A549 (cell line): Measurements from ENCODE around the gene PEX14. TPM values are rescaled to one million over a fixed set of nuclear protein-coding genes. Genes with fewer than 3 reads are reported as not detected.

Experiments used
- ATAC-seq, 2 experiments: fragments of 200-7000 bp in 1 of 2; fragments of >200 bp in 1 of 2; cut with Nextera tagmentation in 1 of 2; cut with Tn5 transposase in 1 of 2; 3 replicates each; pipeline versions ENCODE4 v1.8.0 to v1.9.1; 2018 to 2020; ENCODE audit warnings: mild to moderate bottlenecking in 1 of 2, moderate library complexity in 1 of 2
- CTCF ChIA-PET: fragments of 300-600 bp; sonication (Branson Sonifier 250); formaldehyde crosslinking; extraction: SDS; loops from one replicate; lab custom pipeline; 2021; ENCODE audit warnings: antibody characterized with exemption, inconsistent platforms; lab: Yijun Ruan, JAX
- POLR2A ChIA-PET: fragments of 350-600 bp; formaldehyde crosslinking; extraction: SDS; loops from one replicate; lab custom pipeline; 2021; ENCODE audit warnings: antibody characterized with exemption, inconsistent platforms; lab: Yijun Ruan, JAX
- DNase-seq, 2 experiments: peaks; one replicate each; pipeline versions ENCODE4 v3.0.0 to v3.0.0-alpha.2; 2011 to 2016; ENCODE audit warnings: low read depth in 1 of 2, low spot score in 1 of 2
- FAIRE-seq: peaks from 2 replicates; lab custom pipeline; 2011; peaks lifted over from hg19 to GRCh38; lab: Jason Lieb, UNC
- H3K27ac ChIP-seq, 2 experiments: fragments of >200 bp; sonication (Bioruptor Twin); formaldehyde crosslinking; 3 replicates each; pipeline ENCODE4 v1.5.1; 2016 to 2017
- H3K4me1 ChIP-seq: fragments of >200 bp; sonication (Bioruptor Twin); formaldehyde crosslinking; 3 replicates; pipeline ENCODE4 v1.6.1; 2016
- H3K4me2 ChIP-seq: fragments of >200 bp; sonication (Bioruptor Twin); formaldehyde crosslinking; 3 replicates; pipeline ENCODE4 v1.6.1; 2016
- H3K4me3 ChIP-seq: fragments of >200 bp; sonication (Bioruptor Twin); formaldehyde crosslinking; 3 replicates; pipeline ENCODE4 v1.5.1; 2016
- H3K9me3 ChIP-seq: fragments of >200 bp; sonication (Bioruptor Twin); formaldehyde crosslinking; 3 replicates; pipeline ENCODE4 v1.6.1; 2016
- CBX2 ChIP-seq: fragments of 200-600 bp; sonication (generic); IDR thresholded peaks from 2 replicates; pipeline ENCODE4 v1.6.1; 2016; ENCODE audit warnings: low read depth, mild to moderate bottlenecking, borderline replicate concordance
- EP300 ChIP-seq, 2 experiments: fragments of >200 bp; sonication (Bioruptor Twin); formaldehyde crosslinking; IDR thresholded peaks; 2 replicates in 1 of 2; 3 replicates in 1 of 2; pipeline ENCODE4 v1.6.1; 2016 to 2017
- FOSB ChIP-seq: fragments of 250-450 bp; sonication (Bioruptor Pico); IDR thresholded peaks from 2 replicates; pipeline ENCODE4 v1.5.0; 2020; ENCODE audit warnings: mild to moderate bottlenecking, moderate library complexity
- FOSL2 ChIP-seq, 2 experiments: fragments of 450-650 bp in 1 of 2; fragments of >200 bp in 1 of 2; sonication (Bioruptor Twin) in 1 of 2; formaldehyde crosslinking; IDR thresholded peaks; 2 replicates each; pipeline versions ENCODE4 v1.5.0 to v1.6.1; 2016 to 2020; ENCODE audit warnings: mild to moderate bottlenecking in 1 of 2, moderate library complexity in 1 of 2
- GATA3 ChIP-seq: IDR thresholded peaks from 2 replicates; pipeline ENCODE4 v1.6.1; 2012; ENCODE audit warnings: borderline replicate concordance
- HEYL ChIP-seq: fragments of 250-450 bp; sonication (Bioruptor Pico); IDR thresholded peaks from 2 replicates; pipeline ENCODE4 v1.8.0; 2021; ENCODE audit warnings: mild to moderate bottlenecking, moderate library complexity
- HOXB13 ChIP-seq: fragments of 250-450 bp; sonication (Bioruptor Pico); IDR thresholded peaks from 2 replicates; pipeline ENCODE4 v1.5.0; 2020; ENCODE audit warnings: low read depth, mild to moderate bottlenecking, moderate library complexity
- MYC ChIP-seq: IDR thresholded peaks from 2 replicates; pipeline ENCODE4 v1.6.1; 2012; ENCODE audit warnings: mild to moderate bottlenecking, inconsistent platforms, low read length, improper control_type of control experiment, borderline replicate concordance
- NPAS2 ChIP-seq: fragments of 250-450 bp; sonication (Bioruptor Pico); IDR thresholded peaks from 2 replicates; pipeline ENCODE4 v1.8.0; 2022; ENCODE audit warnings: mild to moderate bottlenecking, moderate library complexity, borderline replicate concordance
- PHF8 ChIP-seq: fragments of 200-600 bp; sonication (generic); IDR thresholded peaks from 2 replicates; pipeline ENCODE4 v1.6.1; 2016; ENCODE audit warnings: low read depth, mild to moderate bottlenecking, antibody characterized with exemption, moderate library complexity, borderline replicate concordance
- RARB ChIP-seq: fragments of 250-450 bp; sonication (Bioruptor Pico); IDR thresholded peaks from 2 replicates; pipeline ENCODE4 v1.8.0; 2021; ENCODE audit warnings: mild to moderate bottlenecking, moderate library complexity
- RCOR1 ChIP-seq: fragments of 150-350 bp; IDR thresholded peaks from 2 replicates; pipeline ENCODE4 v1.6.1; 2014; ENCODE audit warnings: antibody characterized with exemption, low read length, low read depth
- TFCP2L1 ChIP-seq: fragments of 250-450 bp; sonication (Bioruptor Pico); IDR thresholded peaks from 2 replicates; pipeline ENCODE4 v1.5.0; 2021; ENCODE audit warnings: mild to moderate bottlenecking
- ZNF302 ChIP-seq: fragments of 250-450 bp; sonication (Bioruptor Pico); IDR thresholded peaks from 2 replicates; pipeline ENCODE4 v1.9.0; 2021; ENCODE audit warnings: inconsistent platforms, mild to moderate bottlenecking, moderate library complexity
- WGBS: methylation state at CpG from one replicate; pipeline ENCODE4 v1.1.6; 2017; ENCODE audit errors: missing lambda C conversion rate; 5-methylcytosine and 5-hydroxymethylcytosine counted together
- polyA plus RNA-seq, 4 experiments: library from polyadenylated mRNA; depleted of rRNA in 3 of 4; stranded (reverse); fragments of >200 nt; fragmentation: RNase III in 1 of 4; extraction: RNeasy Plus Mini Kit Qiagen cat#74134 plus additional on column Dnase treatment in 1 of 4; gene quantifications; 2 replicates in 3 of 4; 3 replicates in 1 of 4; pipeline ENCODE4 v1.2.3, GENCODE V29; 2011 to 2017
- TF ChIP-seq, protein P1 (sequence below): IDR thresholded peaks from 2 replicates; pipeline ENCODE4 v1.6.1; 2012
- TF ChIP-seq, protein P2 (sequence below): fragments of 200-600 bp; sonication (generic); IDR thresholded peaks from 2 replicates; pipeline ENCODE4 v1.6.1; 2016; ENCODE audit warnings: antibody characterized with exemption, mild to moderate bottlenecking, moderate library complexity
- TF ChIP-seq, protein P3 (sequence below): IDR thresholded peaks from 2 replicates; pipeline ENCODE4 v1.6.1; 2012; ENCODE audit warnings: low read depth, borderline replicate concordance
- TF ChIP-seq, protein P4 (sequence below): fragments of 150-350 bp; IDR thresholded peaks from 2 replicates; pipeline ENCODE4 v1.6.1; 2014; ENCODE audit warnings: low read depth, mild to moderate bottlenecking, low read length
- TF ChIP-seq, protein P5 (sequence below): fragments of 250-450 bp; sonication (Bioruptor Pico); IDR thresholded peaks from 2 replicates; pipeline ENCODE4 v1.5.0; 2021; ENCODE audit warnings: mild to moderate bottlenecking, moderate library complexity, borderline replicate concordance

Gene PEX14
- polyA plus RNA-seq, 2 of the 4 experiments (the other 2 are of a cell fraction), result 7.7 to 15.0 TPM

DNA sequence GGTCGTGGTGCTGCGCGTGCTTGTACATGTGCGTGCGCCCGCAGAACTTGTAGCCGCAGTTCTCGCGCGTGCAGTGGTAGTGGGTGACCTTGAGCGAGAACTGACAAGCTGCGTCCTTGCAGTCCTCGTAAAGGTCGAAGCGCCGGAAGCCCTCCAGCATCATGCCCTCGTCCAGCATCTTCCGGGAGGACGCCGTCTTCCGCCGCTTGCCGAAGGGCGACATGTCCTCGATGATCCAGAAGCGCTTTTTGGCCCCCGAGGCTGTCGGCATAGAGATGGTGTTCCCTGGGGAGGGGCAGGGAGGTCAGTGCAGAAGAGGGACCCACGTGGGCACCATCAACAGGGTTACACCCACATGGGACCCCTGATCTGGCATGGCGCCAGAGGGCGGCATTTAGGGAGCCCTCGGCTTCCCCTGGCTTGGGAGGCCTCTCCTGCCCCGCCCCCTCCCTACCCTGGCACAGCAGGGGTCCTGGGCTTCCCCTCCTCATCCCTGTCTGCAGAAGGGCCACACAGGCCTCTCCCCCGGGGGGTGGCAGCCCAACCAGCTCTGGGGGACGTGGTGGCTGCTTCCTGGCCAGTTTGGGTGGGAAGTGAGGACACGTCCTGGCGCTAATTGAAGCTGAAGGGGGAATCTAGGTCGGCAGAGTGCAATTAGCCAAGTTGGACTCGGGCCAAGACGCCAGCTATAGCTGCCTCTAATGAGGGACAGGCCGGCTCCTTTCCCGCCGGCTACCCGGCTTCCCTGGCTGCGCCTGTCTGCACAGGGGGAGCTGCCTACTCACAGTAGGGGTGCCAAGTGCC, 165.2 kb downstream of the PEX14 start:
- H3K27ac ChIP-seq, result no peak overlapping the region
- CTCF ChIA-PET, result no interaction called here
- H3K4me2 ChIP-seq, result no peak overlapping the region
- ATAC-seq (no peak; a peak in 1 of 6 replicates), DNase-seq (no peak), FAIRE-seq (no peak)
- no peak overlapping the region for H3K4me3 ChIP-seq
- POLR2A ChIA-PET, result no interaction called here
- no peaks in the 10 kb centered on the region; the same call in 2 of the 3 replicates for H3K4me1 ChIP-seq
- H3K9me3 ChIP-seq, result no peaks in the 10 kb centered on the region
- TF ChIP-seq ZNF302 (CRISPR knock-in tag), result no peak
- TF ChIP-seq, all 56 proteins: peak for 0
- WGBS, result 92% methylated on average over 16 of the region's 45 CpGs

DNA sequence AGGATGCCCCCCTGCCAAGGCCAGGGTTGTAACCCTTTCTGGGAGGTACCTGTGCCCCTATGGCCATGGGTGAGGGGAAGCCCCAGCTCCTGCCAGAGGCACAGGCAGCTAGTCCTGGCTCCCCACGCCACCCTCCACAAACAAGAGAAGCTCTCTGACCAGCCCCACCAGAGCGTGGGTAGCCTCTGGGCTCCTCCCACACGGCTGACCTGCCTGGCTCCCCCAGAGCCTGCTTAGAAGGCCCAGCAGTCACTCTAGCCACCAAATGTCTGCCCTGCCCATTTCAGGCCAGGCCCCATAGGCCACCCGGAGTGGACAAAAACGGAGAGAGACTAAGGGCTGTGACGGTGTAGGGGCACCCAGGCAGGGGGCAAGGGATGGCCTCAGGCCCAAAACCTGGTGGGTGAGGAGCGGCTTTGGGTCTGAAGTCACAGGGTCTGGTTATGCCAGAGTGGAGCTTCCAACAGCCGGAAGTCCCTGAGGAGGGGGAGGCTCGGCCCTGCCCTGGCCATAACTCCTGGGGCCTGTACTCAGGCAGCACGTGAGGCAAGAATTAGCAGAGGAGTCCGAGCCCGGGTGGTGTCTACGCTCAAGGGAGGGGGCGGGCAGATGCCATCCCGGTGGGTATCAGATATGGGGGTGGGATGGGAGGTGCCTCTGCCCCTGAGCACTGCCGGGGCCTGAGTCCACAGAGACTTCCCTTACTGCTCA, 166.2 kb downstream of the PEX14 start:
- peak in 1 of 2 experiments; percentile 13; a peak in 3 of 6 replicates for ATAC-seq
- FAIRE-seq, result no peak

More for the DNA sequence above, 166.2 kb downstream of the PEX14 start:
- TF ChIP-seq, protein P1, sequence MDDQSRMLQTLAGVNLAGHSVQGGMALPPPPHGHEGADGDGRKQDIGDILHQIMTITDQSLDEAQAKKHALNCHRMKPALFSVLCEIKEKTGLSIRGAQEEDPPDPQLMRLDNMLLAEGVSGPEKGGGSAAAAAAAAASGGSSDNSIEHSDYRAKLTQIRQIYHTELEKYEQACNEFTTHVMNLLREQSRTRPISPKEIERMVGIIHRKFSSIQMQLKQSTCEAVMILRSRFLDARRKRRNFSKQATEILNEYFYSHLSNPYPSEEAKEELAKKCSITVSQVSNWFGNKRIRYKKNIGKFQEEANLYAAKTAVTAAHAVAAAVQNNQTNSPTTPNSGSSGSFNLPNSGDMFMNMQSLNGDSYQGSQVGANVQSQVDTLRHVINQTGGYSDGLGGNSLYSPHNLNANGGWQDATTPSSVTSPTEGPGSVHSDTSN, result no peak
- TF ChIP-seq RARB (CRISPR knock-in tag), result no peak
- TF ChIP-seq, protein P2, sequence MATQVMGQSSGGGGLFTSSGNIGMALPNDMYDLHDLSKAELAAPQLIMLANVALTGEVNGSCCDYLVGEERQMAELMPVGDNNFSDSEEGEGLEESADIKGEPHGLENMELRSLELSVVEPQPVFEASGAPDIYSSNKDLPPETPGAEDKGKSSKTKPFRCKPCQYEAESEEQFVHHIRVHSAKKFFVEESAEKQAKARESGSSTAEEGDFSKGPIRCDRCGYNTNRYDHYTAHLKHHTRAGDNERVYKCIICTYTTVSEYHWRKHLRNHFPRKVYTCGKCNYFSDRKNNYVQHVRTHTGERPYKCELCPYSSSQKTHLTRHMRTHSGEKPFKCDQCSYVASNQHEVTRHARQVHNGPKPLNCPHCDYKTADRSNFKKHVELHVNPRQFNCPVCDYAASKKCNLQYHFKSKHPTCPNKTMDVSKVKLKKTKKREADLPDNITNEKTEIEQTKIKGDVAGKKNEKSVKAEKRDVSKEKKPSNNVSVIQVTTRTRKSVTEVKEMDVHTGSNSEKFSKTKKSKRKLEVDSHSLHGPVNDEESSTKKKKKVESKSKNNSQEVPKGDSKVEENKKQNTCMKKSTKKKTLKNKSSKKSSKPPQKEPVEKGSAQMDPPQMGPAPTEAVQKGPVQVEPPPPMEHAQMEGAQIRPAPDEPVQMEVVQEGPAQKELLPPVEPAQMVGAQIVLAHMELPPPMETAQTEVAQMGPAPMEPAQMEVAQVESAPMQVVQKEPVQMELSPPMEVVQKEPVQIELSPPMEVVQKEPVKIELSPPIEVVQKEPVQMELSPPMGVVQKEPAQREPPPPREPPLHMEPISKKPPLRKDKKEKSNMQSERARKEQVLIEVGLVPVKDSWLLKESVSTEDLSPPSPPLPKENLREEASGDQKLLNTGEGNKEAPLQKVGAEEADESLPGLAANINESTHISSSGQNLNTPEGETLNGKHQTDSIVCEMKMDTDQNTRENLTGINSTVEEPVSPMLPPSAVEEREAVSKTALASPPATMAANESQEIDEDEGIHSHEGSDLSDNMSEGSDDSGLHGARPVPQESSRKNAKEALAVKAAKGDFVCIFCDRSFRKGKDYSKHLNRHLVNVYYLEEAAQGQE, result no peak
- TF ChIP-seq EP300 (IDR thresholded peaks at IDR 0.05), result no peak
- no peak for TF ChIP-seq ZNF302 (CRISPR knock-in tag)
- no peak for TF ChIP-seq HEYL (CRISPR knock-in tag)
- TF ChIP-seq FOSL2 (IDR thresholded peaks at IDR 0.05), result no peak
- TF ChIP-seq FOSL2 (CRISPR knock-in tag; IDR thresholded peaks at IDR 0.05), result no peak
- TF ChIP-seq, protein P3, sequence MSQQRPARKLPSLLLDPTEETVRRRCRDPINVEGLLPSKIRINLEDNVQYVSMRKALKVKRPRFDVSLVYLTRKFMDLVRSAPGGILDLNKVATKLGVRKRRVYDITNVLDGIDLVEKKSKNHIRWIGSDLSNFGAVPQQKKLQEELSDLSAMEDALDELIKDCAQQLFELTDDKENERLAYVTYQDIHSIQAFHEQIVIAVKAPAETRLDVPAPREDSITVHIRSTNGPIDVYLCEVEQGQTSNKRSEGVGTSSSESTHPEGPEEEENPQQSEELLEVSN, result no peak
- TF ChIP-seq GATA3, result no peak
- TF ChIP-seq, protein P4, sequence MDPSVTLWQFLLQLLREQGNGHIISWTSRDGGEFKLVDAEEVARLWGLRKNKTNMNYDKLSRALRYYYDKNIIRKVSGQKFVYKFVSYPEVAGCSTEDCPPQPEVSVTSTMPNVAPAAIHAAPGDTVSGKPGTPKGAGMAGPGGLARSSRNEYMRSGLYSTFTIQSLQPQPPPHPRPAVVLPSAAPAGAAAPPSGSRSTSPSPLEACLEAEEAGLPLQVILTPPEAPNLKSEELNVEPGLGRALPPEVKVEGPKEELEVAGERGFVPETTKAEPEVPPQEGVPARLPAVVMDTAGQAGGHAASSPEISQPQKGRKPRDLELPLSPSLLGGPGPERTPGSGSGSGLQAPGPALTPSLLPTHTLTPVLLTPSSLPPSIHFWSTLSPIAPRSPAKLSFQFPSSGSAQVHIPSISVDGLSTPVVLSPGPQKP, result no peak
- no peak for TF ChIP-seq RCOR1
- no peak for TF ChIP-seq TFCP2L1 (CRISPR knock-in tag)
- TF ChIP-seq FOSB (CRISPR knock-in tag), result no peak
- TF ChIP-seq, protein P5, sequence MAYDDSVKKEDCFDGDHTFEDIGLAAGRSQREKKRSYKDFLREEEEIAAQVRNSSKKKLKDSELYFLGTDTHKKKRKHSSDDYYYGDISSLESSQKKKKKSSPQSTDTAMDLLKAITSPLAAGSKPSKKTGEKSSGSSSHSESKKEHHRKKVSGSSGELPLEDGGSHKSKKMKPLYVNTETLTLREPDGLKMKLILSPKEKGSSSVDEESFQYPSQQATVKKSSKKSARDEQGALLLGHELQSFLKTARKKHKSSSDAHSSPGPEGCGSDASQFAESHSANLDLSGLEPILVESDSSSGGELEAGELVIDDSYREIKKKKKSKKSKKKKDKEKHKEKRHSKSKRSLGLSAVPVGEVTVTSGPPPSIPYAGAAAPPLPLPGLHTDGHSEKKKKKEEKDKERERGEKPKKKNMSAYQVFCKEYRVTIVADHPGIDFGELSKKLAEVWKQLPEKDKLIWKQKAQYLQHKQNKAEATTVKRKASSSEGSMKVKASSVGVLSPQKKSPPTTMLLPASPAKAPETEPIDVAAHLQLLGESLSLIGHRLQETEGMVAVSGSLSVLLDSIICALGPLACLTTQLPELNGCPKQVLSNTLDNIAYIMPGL (CRISPR knock-in tag), result no peak
- no peak for TF ChIP-seq HOXB13 (CRISPR knock-in tag)
- TF ChIP-seq PHF8, result no peak
- TF ChIP-seq NPAS2 (CRISPR knock-in tag), result no peak
- TF ChIP-seq CBX2, result no peak
- TF ChIP-seq MYC, result no peak
- Histone ChIP-seq H3K4me3 (no peak overlapping the region), H3K9me3 (no peaks in the 10 kb centered on the region), H3K27ac (no peak overlapping the region), H3K4me2 (no peak overlapping the region), H3K4me1 (no peaks in the 10 kb centered on the region)
- no peak for DNase-seq
- WGBS, result 100% methylated on average over 1 of the region's 16 CpGs
- POLR2A ChIA-PET, result no interaction called here
- CTCF ChIA-PET, result no interaction called here
